T-cell (primary cell): ENCODE measurements around the gene F3. TPM values are rescaled to one million over a fixed set of nuclear protein-coding genes. Genes with fewer than 3 reads are reported as not detected.

Experiments used
- ATAC-seq, 4 experiments: fragments of 200-7000 bp in 3 of 4; fragments of 150-1000 bp in 1 of 4; cut with Tn5 transposase; replicated peaks in 1 of 4; 1 replicate in 3 of 4; 2 replicates in 1 of 4; pipeline ENCODE4 v1.10.0; 2021; ENCODE audit warnings: moderate library complexity in 3 of 4, mild to moderate bottlenecking in 2 of 4, moderate number of reproducible peaks in 1 of 4
- CTCF ChIA-PET, 2 donors: fragments of 300-600 bp; sonication (Branson Sonifier 250); formaldehyde crosslinking; loops; one replicate each; lab custom pipeline; 2022; ENCODE audit warnings: antibody characterized with exemption in 2 of 2; lab: Charles Lee
- POLR2A ChIA-PET, 2 donors: fragments of 300-600 bp; sonication (Branson Sonifier 250); formaldehyde crosslinking; loops; one replicate each; lab custom pipeline; 2022; ENCODE audit warnings: antibody characterized with exemption in 2 of 2; lab: Charles Lee
- DNase-seq, 35 experiments: peaks; one replicate each; pipeline versions ENCODE4 v3.0.0 to v3.0.0-alpha.2; 2013 to 2023
- H3K27ac ChIP-seq: one replicate; pipeline ENCODE4 v1.5.1; 2013; ENCODE audit warnings: low read length
- H3K27me3 ChIP-seq, 2 experiments: replicated peaks in 1 of 2; 1 replicate in 1 of 2; 2 replicates in 1 of 2; pipeline versions ENCODE4 v1.6.1 to v1.7.0; 2013; ENCODE audit warnings: low read length in 1 of 2, mixed read lengths in 1 of 2; ENCODE audit not compliant: control insufficient read depth in 2 of 2, insufficient read depth in 2 of 2; ENCODE audit errors: extremely low read depth in 1 of 2
- H3K36me3 ChIP-seq, 2 donors: 1 replicate in 1 of 2; 2 replicates in 1 of 2; pipeline versions ENCODE4 v1.6.1 to v1.7.0; 2013; ENCODE audit warnings: low read length in 1 of 2; ENCODE audit not compliant: control insufficient read depth in 2 of 2, insufficient read depth in 1 of 2; ENCODE audit errors: extremely low read depth in 1 of 2
- H3K4me1 ChIP-seq, 2 experiments: 1 replicate in 1 of 2; 2 replicates in 1 of 2; pipeline versions ENCODE4 v1.6.1 to v1.7.0; 2013; ENCODE audit warnings: low read length in 2 of 2, mixed read lengths in 1 of 2; ENCODE audit not compliant: insufficient read depth in 2 of 2, control insufficient read depth in 1 of 2; ENCODE audit errors: extremely low read depth in 1 of 2
- H3K4me3 ChIP-seq, 2 donors: 1 replicate in 1 of 2; 2 replicates in 1 of 2; pipeline versions ENCODE4 v1.5.1 to v1.7.0; 2013; ENCODE audit warnings: mild to moderate bottlenecking in 2 of 2, low read length in 1 of 2, moderate library complexity in 1 of 2; ENCODE audit not compliant: control insufficient read depth in 1 of 2; ENCODE audit errors: extremely low read depth in 1 of 2
- H3K9me3 ChIP-seq: 2 replicates; pipeline ENCODE4 v1.7.0; 2013
- H3K27ac Mint-ChIP-seq, 2 donors: one replicate each; pipeline ENCODE4 v1.8.0; 2020 to 2021; ENCODE audit warnings: mild to moderate bottlenecking in 2 of 2, mixed read lengths in 2 of 2
- H3K27me3 Mint-ChIP-seq, 2 donors: one replicate each; pipeline ENCODE4 v1.8.0; 2021 to 2022; ENCODE audit warnings: mixed read lengths in 2 of 2
- H3K36me3 Mint-ChIP-seq: one replicate; pipeline ENCODE4 v1.8.0; 2021; ENCODE audit warnings: mixed read lengths
- H3K4me1 Mint-ChIP-seq, 3 donors: one replicate each; pipeline ENCODE4 v1.8.0; 2020 to 2022; ENCODE audit warnings: mixed read lengths in 3 of 3, mild to moderate bottlenecking in 1 of 3
- H3K4me3 Mint-ChIP-seq, 3 donors: one replicate each; pipeline ENCODE4 v1.8.0; 2020 to 2022; ENCODE audit warnings: mild to moderate bottlenecking in 3 of 3, mixed read lengths in 3 of 3, moderate library complexity in 3 of 3
- H3K9me3 Mint-ChIP-seq, 3 donors: one replicate each; pipeline ENCODE4 v1.8.0; 2020 to 2022; ENCODE audit warnings: mixed read lengths in 3 of 3
- WGBS: methylation state at CpG from one replicate; pipeline ENCODE4 v1.1.5; 2013; ENCODE audit warnings: missing lambda C conversion rate; ENCODE audit not compliant: insufficient coverage; 5-methylcytosine and 5-hydroxymethylcytosine counted together
- total RNA-seq, 35 experiments: library from RNA in 6 of 35; stranded (reverse) in 6 of 35; fragments of 120-200 nt in 1 of 35; gene quantifications; one replicate each; pipeline versions ENCODE4 v1.2.1 to v1.2.4 and lab custom pipeline; 2013 to 2026

F3 gene
- total RNA-seq, 5 donors from 2014 or later (not counting 1 experiment from before 2014, with no cell fraction given) = 0.29 to 1.0 (median 0.66) TPM; not detected in 2

DNA sequence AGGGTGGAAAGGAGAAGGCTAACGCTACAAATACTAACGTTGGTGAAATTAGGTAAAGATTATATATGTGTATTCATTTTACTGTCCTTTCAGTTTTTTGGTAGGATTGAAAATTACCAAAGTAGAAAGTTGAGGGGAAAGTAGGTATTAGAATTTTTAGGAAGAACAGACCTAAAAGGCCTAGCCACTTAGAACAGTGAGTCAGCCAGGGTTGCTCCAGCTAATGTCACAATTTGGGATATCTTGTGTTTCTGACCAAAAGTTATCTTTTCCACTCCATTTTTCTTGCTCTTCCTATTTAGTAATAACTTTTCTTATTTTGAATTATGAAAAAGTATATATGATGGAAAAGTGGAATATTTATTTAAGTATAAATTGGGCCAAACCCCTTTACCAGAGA is 40.1 kb downstream of the F3 start:
- WGBS = 100% methylated on average over 1 of the region's 2 CpGs
- H3K4me3 ChIP-seq = no peak overlapping the region
- DNase-seq (no peak), ATAC-seq (no peak)
- H3K9me3 ChIP-seq = no peaks in the 10 kb centered on the region
- Mint-ChIP-seq H3K36me3 (peaks cover 72% of the 10 kb centered on the region), H3K27ac (no peak overlapping the region), H3K4me1 (peaks cover 0 to 7% (median 2%) of the 10 kb centered on the region in 3 donors), H3K27me3 (no peaks in the 10 kb centered on the region), H3K4me3 (no peak overlapping the region), H3K9me3 (peaks cover 0 to 6% (median 3%) of the 10 kb centered on the region in 3 donors)
- H3K4me1 ChIP-seq = no peaks in the 10 kb centered on the region
- H3K27ac ChIP-seq = no peak overlapping the region
- no peaks in the 10 kb centered on the region for H3K27me3 ChIP-seq
- H3K36me3 ChIP-seq = peaks cover 0 to 20% of the 10 kb centered on the region in 2 donors
- ChIA-PET POLR2A (no interaction called here), CTCF (interaction anchor here (0.5 to 0.7 kb wide), 3 partner anchors 25 to 218 kb away, joined by 3 to 5 read pairs (median 3); no protein-coding TSS in a partner anchor)

DNA sequence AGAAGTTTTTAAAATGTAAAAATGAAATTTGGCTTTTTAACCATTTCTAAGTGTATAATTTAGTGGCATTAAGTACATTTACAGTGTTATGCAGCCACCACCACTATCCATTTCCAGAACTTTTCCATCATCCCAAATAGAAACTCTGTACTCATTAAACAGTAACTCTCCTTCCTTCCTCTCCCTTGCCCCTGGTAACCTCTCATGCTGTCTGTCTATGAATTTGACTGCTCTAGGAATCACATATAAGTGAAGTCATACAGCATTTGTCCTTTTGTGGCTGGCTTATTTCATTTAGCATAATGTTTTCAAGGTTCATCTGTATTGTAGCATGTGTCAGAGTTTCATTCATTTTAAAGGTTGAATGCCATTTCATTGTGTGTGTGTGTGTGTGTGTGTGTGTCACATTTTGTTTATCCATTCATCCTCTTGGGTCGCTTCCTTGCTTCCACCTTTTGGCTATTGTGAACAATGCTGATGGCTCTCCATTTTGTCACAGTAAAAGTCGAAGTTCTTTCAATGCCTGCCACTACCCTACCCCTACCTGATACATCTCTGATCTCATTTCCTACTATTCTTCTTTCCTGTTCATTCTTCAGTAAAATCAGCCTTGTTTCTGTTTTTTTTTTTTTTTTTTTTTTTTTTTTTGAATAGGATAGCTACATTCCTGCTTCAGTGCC is 45.3 kb downstream of the F3 start:
- ChIA-PET CTCF (interaction anchor here in 1 of 2 donors (0.5 to 1.2 kb wide), 4 partner anchors 15 to 264 kb away, joined by 3 to 6 read pairs (median 4); no protein-coding TSS in a partner anchor), POLR2A (interaction anchor here in 1 of 2 donors (0.6 kb wide), 1 partner anchor 78 kb away, joined by 5 read pairs; no protein-coding TSS in a partner anchor)
- Histone ChIP-seq H3K27ac (no peak overlapping the region), H3K4me1 (no peaks in the 10 kb centered on the region), H3K4me3 (no peak overlapping the region), H3K36me3 (peaks cover 2 to 15% of the 10 kb centered on the region in 2 donors), H3K9me3 (peaks cover 3% of the 10 kb centered on the region), H3K27me3 (no peaks in the 10 kb centered on the region)
- ATAC-seq (no peak), DNase-seq (no peak)
- Mint-ChIP-seq H3K4me1 (no peaks in the 10 kb centered on the region), H3K27me3 (no peaks in the 10 kb centered on the region), H3K4me3 (no peak overlapping the region), H3K27ac (peak overlapping the region in 1 of 2 donors; percentile 53), H3K36me3 (peaks cover 58% of the 10 kb centered on the region), H3K9me3 (no peaks in the 10 kb centered on the region)
- WGBS = 72% methylated on average over 2 of the region's 2 CpGs

DNA sequence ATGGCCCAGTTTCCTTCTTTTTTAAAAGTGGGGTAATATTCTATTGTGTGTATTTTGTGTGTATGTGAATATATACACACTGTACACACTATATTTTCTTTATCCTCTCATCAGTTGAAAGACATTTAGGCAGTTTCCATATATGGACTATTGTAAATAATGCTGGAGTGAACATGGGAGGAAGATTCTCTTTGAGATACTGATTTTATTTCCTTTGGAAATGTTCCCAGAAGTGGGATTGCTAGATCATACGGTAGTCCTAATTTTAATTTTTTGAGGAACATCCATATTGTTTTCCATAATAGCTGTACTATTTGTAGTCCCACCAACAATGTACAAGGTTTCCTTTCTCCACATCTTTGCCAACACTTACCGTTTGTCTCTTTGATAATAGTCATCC is 51.0 kb downstream of the F3 start:
- Histone ChIP-seq H3K4me3 (no peak overlapping the region), H3K36me3 (peaks cover 8 to 27% of the 10 kb centered on the region in 2 donors), H3K27me3 (no peaks in the 10 kb centered on the region), H3K9me3 (peaks cover 3% of the 10 kb centered on the region), H3K4me1 (no peaks in the 10 kb centered on the region), H3K27ac (no peak overlapping the region)
- Mint-ChIP-seq H3K27ac (no peak overlapping the region), H3K4me3 (no peak overlapping the region), H3K9me3 (no peaks in the 10 kb centered on the region), H3K4me1 (no peaks in the 10 kb centered on the region), H3K27me3 (no peaks in the 10 kb centered on the region), H3K36me3 (peaks cover 57% of the 10 kb centered on the region)
- DNase-seq = no peak
- no peak for ATAC-seq
- ChIA-PET POLR2A (no interaction called here), CTCF (no interaction called here)
- no CpG with 5 or more reads among the region's 2 CpGs for WGBS

DNA sequence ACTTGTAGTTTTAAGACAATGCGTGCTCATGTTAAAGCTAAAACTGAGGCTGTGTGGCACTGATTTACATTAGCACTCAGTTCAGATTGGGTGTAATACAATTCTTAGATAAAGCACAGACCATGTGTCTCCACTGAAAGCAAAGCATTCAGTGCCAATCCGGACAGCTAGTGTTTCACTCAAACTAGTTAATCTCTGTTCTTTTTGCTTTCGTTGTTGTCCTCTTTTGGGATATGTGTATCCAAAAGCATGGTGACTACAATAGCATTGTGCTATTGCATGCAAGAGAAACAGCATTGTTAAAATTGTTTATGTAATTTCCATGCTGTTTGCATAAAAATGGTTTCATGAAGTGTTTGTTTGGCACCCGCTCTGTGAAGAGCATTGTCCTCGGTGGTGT is 54.6 kb downstream of the F3 start:
- H3K4me3 ChIP-seq = no peak overlapping the region
- no peaks in the 10 kb centered on the region for H3K27me3 Mint-ChIP-seq
- no peak for DNase-seq
- POLR2A ChIA-PET = interaction anchor here in 1 of 2 donors (0.5 kb wide), 1 partner anchor 570 kb away, joined by 4 read pairs; no protein-coding TSS in a partner anchor
- WGBS = 100% methylated on average over 2 of the region's 5 CpGs
- H3K27me3 ChIP-seq = no peaks in the 10 kb centered on the region
- H3K27ac ChIP-seq = no peak overlapping the region
- no peak overlapping the region for H3K4me3 Mint-ChIP-seq
- CTCF ChIA-PET = interaction anchor here (0.6 to 0.7 kb wide), 2 partner anchors 317 to 1343 kb away, joined by 3 to 5 read pairs; no protein-coding TSS in a partner anchor
- H3K27ac Mint-ChIP-seq = no peak overlapping the region
- H3K36me3 Mint-ChIP-seq = peaks cover 67% of the 10 kb centered on the region
- H3K4me1 Mint-ChIP-seq = no peaks in the 10 kb centered on the region
- no peaks in the 10 kb centered on the region for H3K9me3 Mint-ChIP-seq
- H3K9me3 ChIP-seq = peaks cover 2% of the 10 kb centered on the region
- no peak for ATAC-seq
- peaks cover 6 to 44% of the 10 kb centered on the region in 2 donors for H3K36me3 ChIP-seq
- no peaks in the 10 kb centered on the region for H3K4me1 ChIP-seq

DNA sequence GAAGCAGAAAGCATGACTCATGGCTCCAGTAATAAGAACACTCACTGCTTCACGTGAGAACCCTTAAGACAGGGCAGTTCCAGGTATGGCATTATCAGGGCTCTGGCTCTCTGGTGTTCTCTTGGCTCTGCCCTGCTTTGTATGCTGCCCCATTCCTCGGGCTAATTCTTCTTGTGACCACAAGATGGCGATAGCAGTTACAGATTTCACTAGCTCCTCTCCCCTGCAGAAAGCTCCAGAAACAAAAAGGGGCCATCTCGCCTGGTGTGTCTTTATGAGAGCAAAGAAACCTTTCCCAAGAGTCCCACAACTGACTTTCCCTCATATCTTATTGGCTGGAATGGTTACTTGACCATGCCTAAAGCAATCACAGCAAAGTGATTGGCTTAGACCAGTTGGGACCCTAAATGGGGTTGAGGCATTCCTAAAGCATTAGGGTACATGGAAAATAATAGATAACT is 60.1 kb downstream of the F3 start:
- Mint-ChIP-seq H3K27me3 (no peaks in the 10 kb centered on the region), H3K36me3 (peaks cover 55% of the 10 kb centered on the region), H3K4me1 (no peaks in the 10 kb centered on the region), H3K4me3 (no peak overlapping the region), H3K27ac (no peak overlapping the region), H3K9me3 (no peaks in the 10 kb centered on the region)
- Histone ChIP-seq H3K4me3 (no peak overlapping the region), H3K9me3 (no peaks in the 10 kb centered on the region), H3K36me3 (peaks cover 0 to 34% of the 10 kb centered on the region in 2 donors), H3K4me1 (no peaks in the 10 kb centered on the region), H3K27ac (no peak overlapping the region), H3K27me3 (no peaks in the 10 kb centered on the region)
- WGBS = 17% methylated on average over 2 of the region's 4 CpGs
- CTCF ChIA-PET = interaction anchor here (0.6 to 2.0 kb wide), 15 partner anchors 10 to 594 kb away, joined by 3 to 28 read pairs (median 4); no protein-coding TSS in a partner anchor
- POLR2A ChIA-PET = interaction anchor here in 1 of 2 donors (0.6 kb wide), 1 partner anchor 10 kb away, joined by 3 read pairs; no protein-coding TSS in a partner anchor
- peak in 26 of 35 experiments; percentile 0 to 69 (median 13) for DNase-seq
- ATAC-seq = peak; percentile 57 to 77 (median 61)

DNA sequence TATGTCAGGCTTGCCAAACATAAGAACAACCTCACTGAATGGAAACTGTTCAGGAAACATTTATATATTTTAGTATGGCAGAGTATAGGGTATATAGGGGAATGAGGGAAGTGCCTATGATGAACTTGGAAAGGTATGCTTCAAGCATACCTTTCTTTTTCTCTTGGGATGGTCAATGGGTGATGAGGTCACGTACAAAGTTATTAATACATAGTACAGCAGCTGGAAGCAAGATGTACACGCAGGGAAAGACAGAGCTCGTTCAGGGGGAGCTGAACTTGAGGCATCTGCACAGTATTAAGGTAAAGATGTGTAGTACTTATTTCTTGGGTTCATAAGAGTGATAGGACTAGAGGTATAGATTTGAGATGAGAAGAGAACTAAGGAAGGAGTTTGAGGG is 61.9 kb downstream of the F3 start:
- Mint-ChIP-seq H3K27ac (no peak overlapping the region), H3K4me3 (no peak overlapping the region), H3K4me1 (no peaks in the 10 kb centered on the region), H3K9me3 (no peaks in the 10 kb centered on the region), H3K27me3 (no peaks in the 10 kb centered on the region), H3K36me3 (peaks cover 50% of the 10 kb centered on the region)
- no peak overlapping the region for H3K27ac ChIP-seq
- POLR2A ChIA-PET = no interaction called here
- no peak for DNase-seq
- no peaks in the 10 kb centered on the region for H3K4me1 ChIP-seq
- H3K36me3 ChIP-seq = peaks cover 0 to 29% of the 10 kb centered on the region in 2 donors
- no peaks in the 10 kb centered on the region for H3K9me3 ChIP-seq
- CTCF ChIA-PET = no interaction called here
- 94% methylated on average over 2 of the region's 3 CpGs for WGBS
- ATAC-seq = no peak
- no peaks in the 10 kb centered on the region for H3K27me3 ChIP-seq
- no peak overlapping the region for H3K4me3 ChIP-seq
